Neural progenitor cell (in vitro differentiated cells): ENCODE data around the gene DNAJB14. TPM values are rescaled to one million over a fixed set of nuclear protein-coding genes. Genes with fewer than 3 reads are reported as not detected.

Experiments
- DNase-seq: peaks from one replicate; pipeline ENCODE4 v3.0.0-alpha.2; 2016; ENCODE audit warnings: low spot score
- H2AFZ ChIP-seq: fragments of 200-600 bp; sonication (generic); replicated peaks from 2 replicates; pipeline ENCODE4 v1.6.1; 2016; ENCODE audit warnings: antibody characterized with exemption
- H3F3A ChIP-seq: fragments of 200-600 bp; sonication (generic); 2 replicates; pipeline ENCODE4 v1.6.1; 2016; ENCODE audit warnings: antibody characterized with exemption, low read depth
- H3K27ac ChIP-seq: fragments of 200-600 bp; sonication (generic); 2 replicates; pipeline ENCODE4 v1.5.1; 2016; ENCODE audit warnings: mild to moderate bottlenecking
- H3K27me3 ChIP-seq: fragments of 200-600 bp; sonication (generic); 2 replicates; pipeline ENCODE4 v1.6.1; 2016; ENCODE audit warnings: mild to moderate bottlenecking, moderate library complexity
- H3K36me3 ChIP-seq: fragments of 200-600 bp; sonication (generic); 2 replicates; pipeline ENCODE4 v1.5.1; 2016
- H3K4me1 ChIP-seq: fragments of 200-600 bp; sonication (generic); 2 replicates; pipeline ENCODE4 v1.6.1; 2016; ENCODE audit warnings: mixed run types
- H3K4me2 ChIP-seq: fragments of 200-600 bp; sonication (generic); 2 replicates; pipeline ENCODE4 v1.6.1; 2016
- H3K4me3 ChIP-seq: fragments of 200-600 bp; sonication (generic); 2 replicates; pipeline ENCODE4 v1.5.1; 2016
- H3K79me2 ChIP-seq: fragments of 200-600 bp; sonication (generic); 2 replicates; pipeline ENCODE4 v1.6.1; 2016; ENCODE audit warnings: low read depth
- H3K9ac ChIP-seq: fragments of 200-600 bp; sonication (generic); 2 replicates; pipeline ENCODE4 v1.6.1; 2016
- H3K9me3 ChIP-seq: fragments of 200-600 bp; sonication (generic); 2 replicates; pipeline ENCODE4 v1.5.1; 2016; ENCODE audit warnings: low read depth
- H4K20me1 ChIP-seq: fragments of 200-600 bp; sonication (generic); 2 replicates; pipeline ENCODE4 v1.6.1; 2016; ENCODE audit warnings: low read depth
- H3K27ac Mint-ChIP-seq: 3 replicates; pipeline ENCODE4 v1.8.0; 2021; ENCODE audit warnings: mixed read lengths
- H3K27me3 Mint-ChIP-seq: 2 replicates; pipeline ENCODE4 v1.8.0; 2022; ENCODE audit warnings: low read depth, mild to moderate bottlenecking, inconsistent platforms, moderate library complexity, mixed read lengths; ENCODE audit not compliant: insufficient read depth
- H3K36me3 Mint-ChIP-seq: 3 replicates; pipeline ENCODE4 v1.8.0; 2021; ENCODE audit warnings: mixed read lengths
- H3K4me1 Mint-ChIP-seq: 3 replicates; pipeline ENCODE4 v1.8.0; 2021; ENCODE audit warnings: mixed read lengths
- H3K4me3 Mint-ChIP-seq: 3 replicates; pipeline ENCODE4 v1.8.0; 2021; ENCODE audit warnings: mild to moderate bottlenecking, moderate library complexity, mixed read lengths
- H3K9me3 Mint-ChIP-seq: 3 replicates; pipeline ENCODE4 v1.8.0; 2020; ENCODE audit warnings: mixed read lengths
- EZH2 ChIP-seq: fragments of 200-600 bp; sonication (generic); IDR thresholded peaks from 2 replicates; pipeline ENCODE4 v1.6.1; 2017; ENCODE audit warnings: antibody characterized with exemption, mild to moderate bottlenecking, moderate library complexity
- EZH2phosphoT487 ChIP-seq: fragments of 200-600 bp; sonication (generic); IDR thresholded peaks from 2 replicates; pipeline ENCODE4 v1.6.1; 2017; ENCODE audit warnings: antibody characterized with exemption
- total RNA-seq: library from RNA; depleted of rRNA; stranded (reverse); fragments of >200 nt; gene quantifications from 2 replicates; pipeline ENCODE4 v1.2.3, GENCODE V29; 2015; ENCODE audit warnings: low replicate concordance
- TF ChIP-seq, protein P1 (sequence below): fragments of 200-600 bp; sonication (generic); IDR thresholded peaks from 2 replicates; pipeline ENCODE4 v1.5.1; 2017; ENCODE audit warnings: antibody characterized with exemption, mild to moderate bottlenecking

Gene DNAJB14
- total RNA-seq, 1 donor from 2014 or later = 56.5 TPM

DNA sequence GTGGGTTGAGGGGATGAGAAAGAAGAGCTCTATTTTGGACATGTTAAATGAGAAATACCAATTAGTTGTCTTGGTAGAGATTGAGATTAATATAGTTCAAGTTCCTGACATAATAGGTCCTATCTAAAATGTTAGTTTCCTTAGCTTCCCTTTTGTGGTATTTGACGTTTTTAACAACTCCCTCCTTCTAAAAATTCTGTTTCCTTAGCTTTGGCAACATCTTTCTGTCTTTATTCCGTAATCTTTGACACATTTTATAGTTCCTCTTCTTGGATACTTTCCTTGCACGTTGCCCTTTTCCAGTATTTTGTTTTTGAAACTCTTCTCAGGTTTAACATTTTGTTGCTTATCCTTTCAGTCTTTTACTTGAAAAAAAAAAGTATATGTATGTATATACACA, 89.1 kb downstream of the DNAJB14 start:
- Histone ChIP-seq H3K36me3 (no peaks in the 10 kb centered on the region), H3F3A (no peaks in the 10 kb centered on the region), H3K4me2 (no peak overlapping the region), H3K9me3 (no peaks in the 10 kb centered on the region), H2AFZ (no peak overlapping the region), H3K9ac (no peak overlapping the region), H3K27ac (no peak overlapping the region), H3K4me3 (no peak overlapping the region), H4K20me1 (no peaks in the 10 kb centered on the region), H3K27me3 (no peaks in the 10 kb centered on the region), H3K79me2 (no peaks in the 10 kb centered on the region), H3K4me1 (peaks cover 4% of the 10 kb centered on the region)
- no peaks in the 10 kb centered on the region for H3K9me3 Mint-ChIP-seq
- no peaks in the 10 kb centered on the region for H3K36me3 Mint-ChIP-seq
- H3K4me1 Mint-ChIP-seq = peaks cover 13% of the 10 kb centered on the region
- H3K27me3 Mint-ChIP-seq = no peaks in the 10 kb centered on the region
- no peak for DNase-seq
- TF ChIP-seq EZH2phosphoT487 = no peak
- TF ChIP-seq, protein P1, sequence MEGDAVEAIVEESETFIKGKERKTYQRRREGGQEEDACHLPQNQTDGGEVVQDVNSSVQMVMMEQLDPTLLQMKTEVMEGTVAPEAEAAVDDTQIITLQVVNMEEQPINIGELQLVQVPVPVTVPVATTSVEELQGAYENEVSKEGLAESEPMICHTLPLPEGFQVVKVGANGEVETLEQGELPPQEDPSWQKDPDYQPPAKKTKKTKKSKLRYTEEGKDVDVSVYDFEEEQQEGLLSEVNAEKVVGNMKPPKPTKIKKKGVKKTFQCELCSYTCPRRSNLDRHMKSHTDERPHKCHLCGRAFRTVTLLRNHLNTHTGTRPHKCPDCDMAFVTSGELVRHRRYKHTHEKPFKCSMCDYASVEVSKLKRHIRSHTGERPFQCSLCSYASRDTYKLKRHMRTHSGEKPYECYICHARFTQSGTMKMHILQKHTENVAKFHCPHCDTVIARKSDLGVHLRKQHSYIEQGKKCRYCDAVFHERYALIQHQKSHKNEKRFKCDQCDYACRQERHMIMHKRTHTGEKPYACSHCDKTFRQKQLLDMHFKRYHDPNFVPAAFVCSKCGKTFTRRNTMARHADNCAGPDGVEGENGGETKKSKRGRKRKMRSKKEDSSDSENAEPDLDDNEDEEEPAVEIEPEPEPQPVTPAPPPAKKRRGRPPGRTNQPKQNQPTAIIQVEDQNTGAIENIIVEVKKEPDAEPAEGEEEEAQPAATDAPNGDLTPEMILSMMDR = no peak
- TF ChIP-seq EZH2 = no peak
- H3K27ac Mint-ChIP-seq = no peak overlapping the region
- no peak overlapping the region for H3K4me3 Mint-ChIP-seq

DNA sequence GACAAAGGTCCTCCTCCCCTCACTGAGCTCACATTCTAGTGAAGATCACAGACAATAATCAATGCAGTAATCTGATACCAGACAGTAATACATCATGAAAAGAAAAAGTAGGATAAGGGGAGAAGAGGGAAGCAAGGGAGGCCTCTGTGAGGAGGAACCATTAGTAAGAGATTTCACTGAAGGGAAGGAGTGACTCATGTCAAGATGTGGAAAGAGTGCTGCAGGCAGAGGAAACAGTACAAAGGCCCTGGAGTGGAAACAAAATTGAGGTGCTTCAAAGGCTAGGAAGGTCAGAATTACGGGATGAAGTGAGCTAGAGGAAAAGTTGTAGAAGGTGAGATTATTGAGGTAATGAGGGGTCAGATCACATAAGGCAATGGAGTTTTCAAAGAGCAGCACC, 90.3 kb downstream of the DNAJB14 start:
- Histone ChIP-seq H3K27ac (no peak overlapping the region), H3K36me3 (no peaks in the 10 kb centered on the region), H3K9me3 (no peaks in the 10 kb centered on the region), H3F3A (no peaks in the 10 kb centered on the region), H3K4me2 (no peak overlapping the region), H4K20me1 (no peaks in the 10 kb centered on the region), H3K9ac (no peak overlapping the region), H3K27me3 (no peaks in the 10 kb centered on the region), H3K4me1 (peaks cover 4% of the 10 kb centered on the region), H2AFZ (no peak overlapping the region), H3K4me3 (no peak overlapping the region), H3K79me2 (no peaks in the 10 kb centered on the region)
- no peaks in the 10 kb centered on the region for H3K36me3 Mint-ChIP-seq
- H3K9me3 Mint-ChIP-seq = no peaks in the 10 kb centered on the region
- peaks cover 13% of the 10 kb centered on the region for H3K4me1 Mint-ChIP-seq
- TF ChIP-seq EZH2 = no peak
- TF ChIP-seq, protein P1 = no peak
- TF ChIP-seq EZH2phosphoT487 = no peak
- H3K27me3 Mint-ChIP-seq = no peaks in the 10 kb centered on the region
- DNase-seq = no peak
- no peak overlapping the region for H3K27ac Mint-ChIP-seq
- no peak overlapping the region for H3K4me3 Mint-ChIP-seq

DNA sequence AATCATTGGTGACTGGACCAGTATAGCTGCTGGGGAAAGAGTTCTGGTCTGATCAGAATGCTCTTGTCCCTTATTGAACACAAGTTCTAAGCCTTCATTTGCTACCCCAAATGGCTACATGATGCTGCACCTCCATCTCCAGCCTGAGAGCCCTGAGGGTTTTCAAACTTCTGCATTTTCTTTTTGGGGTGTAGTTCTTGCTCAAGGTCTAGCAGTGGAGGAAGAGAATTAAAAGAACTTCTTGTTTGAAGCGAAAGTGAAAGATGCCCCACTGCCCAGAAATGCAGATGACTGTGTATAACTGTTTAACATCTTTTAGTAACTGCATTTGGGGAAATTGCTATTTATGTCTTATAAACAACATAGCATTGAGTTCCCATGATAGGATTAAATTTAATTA, 90.7 kb downstream of the DNAJB14 start:
- Mint-ChIP-seq H3K4me1 (peaks cover 13% of the 10 kb centered on the region), H3K9me3 (no peaks in the 10 kb centered on the region), H3K27ac (no peak overlapping the region), H3K4me3 (no peak overlapping the region), H3K27me3 (no peaks in the 10 kb centered on the region), H3K36me3 (no peaks in the 10 kb centered on the region)
- Histone ChIP-seq H3K4me3 (no peak overlapping the region), H3K79me2 (no peaks in the 10 kb centered on the region), H3F3A (no peaks in the 10 kb centered on the region), H3K4me1 (peaks cover 4% of the 10 kb centered on the region), H3K9me3 (no peaks in the 10 kb centered on the region), H3K36me3 (no peaks in the 10 kb centered on the region), H3K9ac (no peak overlapping the region), H4K20me1 (no peaks in the 10 kb centered on the region), H3K27ac (no peak overlapping the region), H2AFZ (no peak overlapping the region), H3K27me3 (no peaks in the 10 kb centered on the region), H3K4me2 (no peak overlapping the region)
- DNase-seq = no peak
- TF ChIP-seq EZH2 (no peak), EZH2phosphoT487 (no peak)
- TF ChIP-seq, protein P1 = no peak

DNA sequence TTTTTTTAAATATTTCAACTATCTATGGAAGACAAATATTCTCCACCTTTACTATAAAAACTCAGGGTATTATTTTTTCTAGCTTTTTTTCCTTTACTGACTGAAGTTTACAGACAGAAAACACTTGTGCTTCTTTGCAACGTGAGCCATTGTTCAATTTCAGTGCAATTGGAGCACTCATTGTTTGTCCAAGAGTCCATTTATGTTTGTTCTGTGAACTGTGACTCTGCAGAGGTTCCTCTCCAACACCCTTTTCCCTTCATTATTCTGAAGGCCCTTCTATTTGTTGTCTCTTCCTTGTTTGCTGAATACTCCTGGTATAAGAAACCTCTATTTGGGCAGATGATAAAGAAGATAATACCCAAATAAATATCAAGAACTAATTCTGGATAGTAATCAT, 92.4 kb downstream of the DNAJB14 start:
- no peaks in the 10 kb centered on the region for H3K9me3 ChIP-seq
- H3F3A ChIP-seq = no peaks in the 10 kb centered on the region
- peaks cover 13% of the 10 kb centered on the region for H3K4me1 Mint-ChIP-seq
- TF ChIP-seq, protein P1 = no peak
- TF ChIP-seq EZH2phosphoT487 = no peak
- TF ChIP-seq EZH2 = no peak
- no peak overlapping the region for H3K4me2 ChIP-seq
- peak; percentile 42 for DNase-seq
- H3K4me1 ChIP-seq = peaks cover 4% of the 10 kb centered on the region
- no peaks in the 10 kb centered on the region for H4K20me1 ChIP-seq
- no peaks in the 10 kb centered on the region for H3K36me3 ChIP-seq
- no peak overlapping the region for H3K9ac ChIP-seq
- no peaks in the 10 kb centered on the region for H3K9me3 Mint-ChIP-seq
- no peaks in the 10 kb centered on the region for H3K27me3 Mint-ChIP-seq
- H3K79me2 ChIP-seq = no peaks in the 10 kb centered on the region
- no peaks in the 10 kb centered on the region for H3K27me3 ChIP-seq
- H2AFZ ChIP-seq = no peak overlapping the region
- no peak overlapping the region for H3K27ac Mint-ChIP-seq
- H3K36me3 Mint-ChIP-seq = no peaks in the 10 kb centered on the region
- no peak overlapping the region for H3K4me3 Mint-ChIP-seq
- no peak overlapping the region for H3K4me3 ChIP-seq
- H3K27ac ChIP-seq = no peak overlapping the region
